HG02763 (cell line): Measurements from ENCODE around the gene AMN.

Source experiments
- ATAC-seq: cut with Tn5 transposase; IDR thresholded peaks from one replicate; pipeline ENCODE4 v1.9.1; 2021; ENCODE audit warnings: mild to moderate bottlenecking, moderate library complexity; ENCODE audit not compliant: unreplicated experiment

The AMN gene

GRCh38 chr14:102964152-102964730 lies 41.8 kb downstream of the AMN start:
- ATAC-seq: no peak

- no peak for ATAC-seq
These were observed 42.8 kb downstream of the AMN start for GRCh38 chr14:102965282-102965681.

GRCh38 chr14:102965971-102966655 lies 43.6 kb downstream of the AMN start:
- no peak for ATAC-seq

- no peak for ATAC-seq
These were observed 44.4 kb downstream of the AMN start for GRCh38 chr14:102966681-102967505.

- ATAC-seq: no peak
These were observed 45.0 kb downstream of the AMN start for GRCh38 chr14:102967506-102967795.

GRCh38 chr14:102968306-102968705 lies 45.8 kb downstream of the AMN start:
- ATAC-seq: no peak

- ATAC-seq: no peak
These were observed 46.8 kb downstream of the AMN start for GRCh38 chr14:102969060-102969791.

- no peak for ATAC-seq
These were observed 47.4 kb downstream of the AMN start for GRCh38 chr14:102969901-102970300.

GRCh38 chr14:102970496-102970895 lies 48.0 kb downstream of the AMN start:
- ATAC-seq: no peak

GRCh38 chr14:102971314-102971713 lies 48.9 kb downstream of the AMN start:
- ATAC-seq: no peak

GRCh38 chr14:102971836-102972606 lies 49.6 kb downstream of the AMN start:
- no peak for ATAC-seq

- no peak for ATAC-seq
These were observed 51.3 kb downstream of the AMN start for GRCh38 chr14:102973706-102974285.

- ATAC-seq: no peak
These were observed 53.2 kb downstream of the AMN start for GRCh38 chr14:102975662-102976061.

GRCh38 chr14:102977475-102977874 lies 55.0 kb downstream of the AMN start:
- ATAC-seq: no peak

- ATAC-seq: no peak
These were observed 56.9 kb downstream of the AMN start for GRCh38 chr14:102979406-102979805.

- no peak for ATAC-seq
These were observed 57.9 kb downstream of the AMN start for GRCh38 chr14:102980409-102980810.
